H1 (cell line): Measurements from ENCODE around the gene SKAP2.

Experiments
- ASH2L ChIP-seq: fragments of 200-600, 300-600 bp; sonication (generic); IDR thresholded peaks from one replicate; pipeline ENCODE4 v1.7.1; 2017; ENCODE audit warnings: low read length
- BCL11A ChIP-seq, 2 experiments: IDR thresholded peaks; one replicate each; pipeline ENCODE4 v1.6.1; 2011; ENCODE audit warnings: low read depth in 2 of 2, low read length in 2 of 2, mild to moderate bottlenecking in 2 of 2
- JUND ChIP-seq: IDR thresholded peaks from 2 replicates; pipeline ENCODE4 v1.6.1; 2011; ENCODE audit warnings: mild to moderate bottlenecking, improper control_type of control experiment, low read length
- PHF8 ChIP-seq: fragments of 200-600 bp; sonication (generic); conservative IDR thresholded peaks from 2 replicates; pipeline ENCODE4 v1.7.1; 2012; ENCODE audit warnings: low read depth, mild to moderate bottlenecking, inconsistent platforms, low read length, moderate library complexity
- POLR2A ChIP-seq, 2 experiments: IDR thresholded peaks; 1 replicate in 1 of 2; 2 replicates in 1 of 2; pipeline ENCODE4 v1.6.1; 2011; ENCODE audit warnings: low read depth in 2 of 2, low read length in 2 of 2, mild to moderate bottlenecking in 2 of 2; ENCODE audit errors: control extremely low read depth in 1 of 2
- RAD21 ChIP-seq, 2 experiments: IDR thresholded peaks in 1 of 2; conservative IDR thresholded peaks in 1 of 2; 2 replicates each; pipeline ENCODE4 v1.6.1; 2011; ENCODE audit warnings: low read depth in 2 of 2, low read length in 2 of 2, improper control_type of control experiment in 1 of 2, inconsistent platforms in 1 of 2, mild to moderate bottlenecking in 1 of 2, moderate library complexity in 1 of 2
- RFX5 ChIP-seq: IDR thresholded peaks from 2 replicates; pipeline ENCODE4 v1.6.1; 2011; ENCODE audit warnings: low read depth, low read length, improper control_type of control experiment, borderline replicate concordance
- TF ChIP-seq, protein P1 (sequence below), 3 experiments: IDR thresholded peaks; 1 replicate in 2 of 3; 2 replicates in 1 of 3; pipeline versions ENCODE4 v1.5.1 to v1.6.1; 2011; ENCODE audit warnings: low read length in 3 of 3, mild to moderate bottlenecking in 3 of 3, inconsistent platforms in 2 of 3, low read depth in 1 of 3, moderate library complexity in 1 of 3; ENCODE audit not compliant: insufficient read depth in 1 of 3; ENCODE audit errors: control extremely low read depth in 1 of 3
- TF ChIP-seq, protein P2 (sequence below): IDR thresholded peaks from 2 replicates; pipeline ENCODE4 v1.6.1; 2011; ENCODE audit warnings: low read length, improper control_type of control experiment

DNA sequence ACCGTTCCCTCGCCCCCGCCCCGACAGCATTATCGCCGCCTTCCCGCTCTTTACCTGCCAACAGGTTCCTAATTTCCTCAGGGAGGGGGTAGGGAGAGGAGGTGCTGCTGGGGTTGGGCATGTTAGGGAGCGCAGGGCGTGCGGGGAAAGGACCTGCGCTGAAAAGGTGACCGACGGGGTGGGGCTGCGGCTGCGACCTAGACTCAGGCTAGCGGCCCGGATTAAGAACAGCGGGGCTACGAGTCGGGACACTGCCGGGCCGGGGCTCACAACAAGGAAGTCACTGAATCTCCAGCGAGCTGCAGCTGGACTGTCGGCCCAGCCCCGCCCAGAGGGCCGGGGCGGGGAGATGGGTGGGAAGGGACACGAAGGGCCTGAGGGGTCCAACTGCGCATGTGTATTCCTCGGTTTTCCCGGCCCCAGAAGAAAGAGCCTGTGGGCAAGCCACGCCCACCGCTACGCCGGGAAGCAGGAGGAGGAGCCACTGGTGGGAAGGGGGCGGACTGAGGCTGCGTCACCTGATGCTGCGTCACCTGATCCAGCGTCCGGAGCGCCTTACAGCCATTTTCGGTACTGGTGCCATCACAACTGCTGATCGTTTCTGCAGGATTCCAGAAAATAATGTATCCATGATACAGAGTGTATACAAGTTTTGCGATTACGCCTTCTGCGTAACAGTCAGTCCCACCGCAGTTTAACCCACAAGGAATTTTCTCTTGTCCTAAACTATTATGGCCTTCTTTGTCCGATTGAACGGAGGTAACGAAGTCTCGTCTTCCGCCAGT, at the start of gene SKAP2:
- TF ChIP-seq, protein P1, sequence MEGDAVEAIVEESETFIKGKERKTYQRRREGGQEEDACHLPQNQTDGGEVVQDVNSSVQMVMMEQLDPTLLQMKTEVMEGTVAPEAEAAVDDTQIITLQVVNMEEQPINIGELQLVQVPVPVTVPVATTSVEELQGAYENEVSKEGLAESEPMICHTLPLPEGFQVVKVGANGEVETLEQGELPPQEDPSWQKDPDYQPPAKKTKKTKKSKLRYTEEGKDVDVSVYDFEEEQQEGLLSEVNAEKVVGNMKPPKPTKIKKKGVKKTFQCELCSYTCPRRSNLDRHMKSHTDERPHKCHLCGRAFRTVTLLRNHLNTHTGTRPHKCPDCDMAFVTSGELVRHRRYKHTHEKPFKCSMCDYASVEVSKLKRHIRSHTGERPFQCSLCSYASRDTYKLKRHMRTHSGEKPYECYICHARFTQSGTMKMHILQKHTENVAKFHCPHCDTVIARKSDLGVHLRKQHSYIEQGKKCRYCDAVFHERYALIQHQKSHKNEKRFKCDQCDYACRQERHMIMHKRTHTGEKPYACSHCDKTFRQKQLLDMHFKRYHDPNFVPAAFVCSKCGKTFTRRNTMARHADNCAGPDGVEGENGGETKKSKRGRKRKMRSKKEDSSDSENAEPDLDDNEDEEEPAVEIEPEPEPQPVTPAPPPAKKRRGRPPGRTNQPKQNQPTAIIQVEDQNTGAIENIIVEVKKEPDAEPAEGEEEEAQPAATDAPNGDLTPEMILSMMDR (IDR thresholded peaks at IDR 0.05; ENCODE audit: control extremely low read depth in 1 of 3, insufficient read depth in 1 of 3, low read depth in 1 of 3, low read length in 3 of 3), result no peak
- TF ChIP-seq POLR2A (IDR thresholded peaks at IDR 0.05; ENCODE audit: control extremely low read depth in 1 of 2, low read depth in 2 of 2, low read length in 2 of 2) (peak; percentile 82 to 94), RFX5 (no peak; the same call in 1 of the 2 replicates), JUND (0 out of 2 replicates have a peak, but pooled peaks have one; percentile 22), RAD21 (IDR thresholded peaks at IDR 0.05 in 1 of 2, conservative IDR thresholded peaks at IDR 0.05 in 1 of 2; ENCODE audit: low read depth in 2 of 2, low read length in 2 of 2) (no peak; a peak in 2 of 4 replicates), PHF8 (peak; percentile 80), BCL11A (IDR thresholded peaks at IDR 0.05; ENCODE audit: low read depth in 2 of 2, low read length in 2 of 2) (no peak), ASH2L (peak; percentile 75)
- TF ChIP-seq, protein P2, sequence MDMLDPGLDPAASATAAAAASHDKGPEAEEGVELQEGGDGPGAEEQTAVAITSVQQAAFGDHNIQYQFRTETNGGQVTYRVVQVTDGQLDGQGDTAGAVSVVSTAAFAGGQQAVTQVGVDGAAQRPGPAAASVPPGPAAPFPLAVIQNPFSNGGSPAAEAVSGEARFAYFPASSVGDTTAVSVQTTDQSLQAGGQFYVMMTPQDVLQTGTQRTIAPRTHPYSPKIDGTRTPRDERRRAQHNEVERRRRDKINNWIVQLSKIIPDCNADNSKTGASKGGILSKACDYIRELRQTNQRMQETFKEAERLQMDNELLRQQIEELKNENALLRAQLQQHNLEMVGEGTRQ, result peak; percentile 98
